Measurements from ENCODE around the gene PCSK2.

PCSK2 gene

DNA sequence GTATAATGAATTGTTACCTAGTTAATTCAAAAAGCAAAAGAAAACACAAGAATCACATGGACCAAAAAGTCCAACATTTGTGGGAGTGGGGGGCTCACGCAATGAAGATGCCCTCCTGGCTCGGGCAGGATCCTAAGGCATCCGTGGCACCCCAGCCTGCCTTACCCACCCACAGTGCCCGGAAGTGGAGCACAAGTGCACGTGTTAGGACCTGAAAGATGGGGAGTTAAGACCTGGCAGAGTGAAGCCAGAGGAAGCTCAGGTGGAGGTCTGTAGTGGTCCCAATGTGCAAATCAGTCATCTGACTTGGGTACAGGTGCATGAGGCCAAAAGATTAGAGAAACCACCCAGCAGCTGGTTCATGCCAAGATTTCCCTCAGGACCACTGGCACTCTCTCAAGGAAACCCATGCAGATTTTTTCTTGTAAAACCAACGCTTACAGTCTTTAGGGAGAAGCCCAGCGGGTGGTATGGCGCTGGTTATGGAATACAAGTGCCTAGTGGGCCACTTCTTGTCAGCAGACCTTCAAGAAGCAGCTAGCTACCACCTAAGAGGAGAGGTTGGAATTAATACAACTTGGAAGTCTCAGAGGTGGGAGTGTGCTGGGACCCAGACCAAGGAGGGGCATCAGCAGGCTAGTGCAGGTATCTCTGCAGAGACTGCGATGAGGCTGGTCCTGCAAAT, 262.2 kb downstream of the PCSK2 start:
- no peaks in the 10 kb centered on the region for H3K4me1 Mint-ChIP-seq (ENCODE audit: low read depth)
- no peaks in the 10 kb centered on the region for H3K36me3 Mint-ChIP-seq (ENCODE audit: low read depth)
- H3K9me3 Mint-ChIP-seq: no peaks in the 10 kb centered on the region
- H3K4me3 Mint-ChIP-seq: no peak overlapping the region
- H3K27ac Mint-ChIP-seq: no peak overlapping the region
- peaks cover 5% of the 10 kb centered on the region for H3K27me3 Mint-ChIP-seq (ENCODE audit: low read depth)
- no peak for DNase-seq (ENCODE audit: low spot score)

DNA sequence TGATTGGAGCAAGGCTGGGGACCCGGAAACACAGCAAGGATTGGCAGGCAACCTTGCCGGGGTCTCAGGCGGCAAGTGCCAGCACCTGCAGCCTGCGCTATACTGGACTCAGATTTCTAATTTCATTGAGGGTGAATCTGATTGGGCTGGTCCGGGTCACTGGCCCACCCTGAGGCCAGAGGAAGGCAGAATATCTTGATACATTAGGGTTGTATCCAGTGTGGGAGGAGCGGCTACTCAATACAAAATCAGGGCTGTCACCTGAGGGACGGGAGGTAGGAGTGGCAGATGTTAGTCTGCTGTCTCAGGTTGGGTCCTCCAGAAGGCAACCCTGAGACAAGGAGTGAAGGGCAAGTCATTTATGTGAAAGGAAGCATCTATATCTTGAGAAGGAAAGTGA, 263.7 kb downstream of the PCSK2 start:
- Mint-ChIP-seq H3K27ac (no peak overlapping the region), H3K4me1 (ENCODE audit: low read depth) (no peaks in the 10 kb centered on the region), H3K4me3 (no peak overlapping the region), H3K27me3 (ENCODE audit: low read depth) (peaks cover 5% of the 10 kb centered on the region), H3K9me3 (no peaks in the 10 kb centered on the region), H3K36me3 (ENCODE audit: low read depth) (no peaks in the 10 kb centered on the region)
- DNase-seq (ENCODE audit: low spot score): no peak

DNA sequence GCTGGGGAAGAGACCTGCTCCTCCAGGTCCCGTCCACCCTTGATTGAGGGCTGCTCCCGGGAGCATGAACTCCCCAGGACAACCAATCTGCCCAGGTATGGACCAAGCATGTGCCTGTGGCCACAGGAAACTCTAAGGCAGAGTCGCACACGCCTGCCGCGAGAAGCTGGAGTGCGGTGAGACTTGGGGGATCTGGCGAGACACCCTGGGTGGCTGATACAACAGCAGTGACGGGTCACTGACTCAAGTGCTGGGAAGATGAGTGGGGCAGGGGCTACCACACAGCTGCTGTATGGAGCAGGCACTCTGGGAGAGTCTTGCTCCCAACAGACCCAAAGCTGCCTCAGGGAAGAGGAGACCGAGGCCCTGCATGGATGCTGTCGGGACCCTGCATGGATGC, 264.2 kb downstream of the PCSK2 start:
- peaks cover 4% of the 10 kb centered on the region for H3K27me3 Mint-ChIP-seq (ENCODE audit: low read depth)
- no peaks in the 10 kb centered on the region for H3K36me3 Mint-ChIP-seq (ENCODE audit: low read depth)

DNA sequence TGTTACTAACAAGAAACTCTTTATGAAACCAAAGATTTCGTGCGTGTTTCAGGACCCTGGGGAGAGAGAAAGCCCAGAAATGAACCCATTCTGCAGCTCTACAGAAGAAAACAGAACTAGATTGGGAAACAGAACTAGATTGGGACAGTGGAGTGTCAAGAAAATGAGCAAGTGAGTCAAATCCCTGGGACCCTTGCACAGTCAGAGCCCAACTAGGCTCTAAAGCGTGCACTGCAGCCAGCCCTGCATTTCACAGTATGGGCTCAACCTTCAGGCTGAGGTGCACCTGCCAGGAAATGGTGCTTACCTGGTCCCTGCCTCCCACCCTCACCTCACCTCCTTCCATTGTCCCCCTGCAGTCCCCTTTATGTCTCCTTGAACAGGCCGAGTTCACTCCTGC, 264.6 kb downstream of the PCSK2 start:
- H3K4me3 Mint-ChIP-seq: no peak overlapping the region
- no peaks in the 10 kb centered on the region for H3K9me3 Mint-ChIP-seq
- peaks cover 2% of the 10 kb centered on the region for H3K27me3 Mint-ChIP-seq (ENCODE audit: low read depth)
- no peak overlapping the region for H3K27ac Mint-ChIP-seq
- H3K4me1 Mint-ChIP-seq (ENCODE audit: low read depth): no peaks in the 10 kb centered on the region
- no peaks in the 10 kb centered on the region for H3K36me3 Mint-ChIP-seq (ENCODE audit: low read depth)
- DNase-seq (ENCODE audit: low spot score): no peak

More for the DNA sequence above, 264.2 kb downstream of the PCSK2 start:
- H3K4me1 Mint-ChIP-seq (ENCODE audit: low read depth): no peaks in the 10 kb centered on the region
- no peak for DNase-seq (ENCODE audit: low spot score)
- H3K9me3 Mint-ChIP-seq: no peaks in the 10 kb centered on the region
- no peak overlapping the region for H3K4me3 Mint-ChIP-seq
- H3K27ac Mint-ChIP-seq: no peak overlapping the region

- Mint-ChIP-seq H3K4me3 (no peak overlapping the region), H3K27me3 (ENCODE audit: low read depth) (peaks cover 5% of the 10 kb centered on the region), H3K9me3 (no peaks in the 10 kb centered on the region), H3K4me1 (ENCODE audit: low read depth) (no peaks in the 10 kb centered on the region), H3K36me3 (ENCODE audit: low read depth) (no peaks in the 10 kb centered on the region), H3K27ac (no peak overlapping the region)
- DNase-seq (ENCODE audit: low spot score): no peak
Observed at GRCh38 chr20:17493173-17493572, 266.3 kb downstream of the PCSK2 start.

GRCh38 chr20:17494201-17494600, 267.4 kb downstream of the PCSK2 start:
- Mint-ChIP-seq H3K36me3 (ENCODE audit: low read depth) (no peaks in the 10 kb centered on the region), H3K27ac (peak overlapping the region; percentile 21), H3K9me3 (no peaks in the 10 kb centered on the region), H3K4me3 (no peak overlapping the region), H3K4me1 (ENCODE audit: low read depth) (no peaks in the 10 kb centered on the region), H3K27me3 (ENCODE audit: low read depth) (peaks cover 9% of the 10 kb centered on the region)
- no peak for DNase-seq (ENCODE audit: low spot score)

DNA sequence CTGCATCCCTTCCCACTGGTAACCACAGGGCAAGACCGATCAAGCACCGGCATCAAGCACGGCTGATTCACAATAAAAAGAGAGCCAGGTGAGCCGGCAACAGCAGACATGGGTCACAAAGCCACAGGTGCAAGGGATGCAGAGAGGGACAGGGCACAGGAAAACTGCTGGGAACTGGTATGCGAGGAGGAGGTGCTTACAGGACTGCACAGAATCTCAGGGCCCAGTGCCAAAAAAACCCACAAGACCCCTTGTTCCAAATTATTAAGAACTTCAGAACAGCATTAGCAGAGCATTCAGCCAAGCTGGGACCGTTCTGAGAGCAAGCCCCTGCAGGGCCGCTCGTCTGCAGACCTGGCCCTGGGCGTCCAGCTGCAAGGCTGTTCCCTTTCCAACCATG, 269.0 kb downstream of the PCSK2 start:
- Mint-ChIP-seq H3K4me3 (no peak overlapping the region), H3K9me3 (no peaks in the 10 kb centered on the region), H3K27me3 (ENCODE audit: low read depth) (peaks cover 10% of the 10 kb centered on the region), H3K27ac (no peak overlapping the region), H3K4me1 (ENCODE audit: low read depth) (no peaks in the 10 kb centered on the region), H3K36me3 (ENCODE audit: low read depth) (no peaks in the 10 kb centered on the region)
- no peak for DNase-seq (ENCODE audit: low spot score)

- Mint-ChIP-seq H3K36me3 (ENCODE audit: low read depth) (no peaks in the 10 kb centered on the region), H3K4me1 (ENCODE audit: low read depth) (peaks cover 3% of the 10 kb centered on the region), H3K9me3 (no peaks in the 10 kb centered on the region), H3K27ac (no peak overlapping the region), H3K27me3 (ENCODE audit: low read depth) (peaks cover 14% of the 10 kb centered on the region), H3K4me3 (no peak overlapping the region)
- no peak for DNase-seq (ENCODE audit: low spot score)
Observed at GRCh38 chr20:17497821-17498580, 271.2 kb downstream of the PCSK2 start.

DNA sequence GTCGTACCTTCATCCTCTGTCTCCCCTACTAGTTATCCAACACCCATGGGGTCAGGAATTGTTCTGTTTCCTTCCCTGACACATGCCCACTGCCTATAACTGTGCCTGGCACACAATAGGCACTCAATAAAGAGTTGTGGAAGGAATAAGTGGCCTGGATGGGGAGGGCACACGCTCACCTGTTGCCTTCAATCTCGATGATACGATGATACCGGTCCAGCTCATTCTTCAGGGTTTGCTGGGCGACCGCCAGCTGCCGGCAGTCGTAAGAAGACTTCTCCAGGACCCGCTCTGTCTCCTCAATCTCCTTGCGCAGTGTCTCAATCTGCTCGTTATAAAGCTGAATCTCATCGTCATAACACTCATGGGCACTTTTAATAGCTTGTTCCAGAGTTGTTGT, 271.8 kb downstream of the PCSK2 start:
- Mint-ChIP-seq H3K4me3 (no peak overlapping the region), H3K36me3 (ENCODE audit: low read depth) (no peaks in the 10 kb centered on the region), H3K9me3 (no peaks in the 10 kb centered on the region), H3K4me1 (ENCODE audit: low read depth) (peaks cover 7% of the 10 kb centered on the region), H3K27me3 (ENCODE audit: low read depth) (peaks cover 14% of the 10 kb centered on the region), H3K27ac (no peak overlapping the region)
- no peak for DNase-seq (ENCODE audit: low spot score)

DNA sequence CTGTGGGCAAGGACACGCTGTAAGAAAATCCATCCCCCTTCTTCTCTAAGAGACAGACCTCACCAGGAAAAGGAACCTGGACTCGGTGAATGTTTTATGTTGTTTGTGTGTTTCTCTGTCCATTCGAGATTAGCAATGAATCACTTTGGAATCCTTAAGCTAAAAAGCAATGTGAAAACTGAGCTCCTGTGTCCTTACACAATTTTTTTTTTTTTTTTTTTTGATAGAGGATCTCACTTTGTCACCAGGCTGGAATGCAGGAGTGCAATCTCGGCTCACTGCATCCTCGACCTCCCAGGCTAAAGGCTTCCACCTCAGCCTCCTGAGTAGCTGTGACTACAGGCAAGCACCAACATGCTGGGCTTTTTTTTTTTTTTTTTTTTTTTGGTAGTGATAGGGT, 272.2 kb downstream of the PCSK2 start:
- no peak overlapping the region for H3K27ac Mint-ChIP-seq
- H3K36me3 Mint-ChIP-seq (ENCODE audit: low read depth): no peaks in the 10 kb centered on the region
- DNase-seq (ENCODE audit: low spot score): no peak
- H3K9me3 Mint-ChIP-seq: no peaks in the 10 kb centered on the region
- peaks cover 12% of the 10 kb centered on the region for H3K27me3 Mint-ChIP-seq (ENCODE audit: low read depth)
- peaks cover 11% of the 10 kb centered on the region for H3K4me1 Mint-ChIP-seq (ENCODE audit: low read depth)
- H3K4me3 Mint-ChIP-seq: no peak overlapping the region

DNA sequence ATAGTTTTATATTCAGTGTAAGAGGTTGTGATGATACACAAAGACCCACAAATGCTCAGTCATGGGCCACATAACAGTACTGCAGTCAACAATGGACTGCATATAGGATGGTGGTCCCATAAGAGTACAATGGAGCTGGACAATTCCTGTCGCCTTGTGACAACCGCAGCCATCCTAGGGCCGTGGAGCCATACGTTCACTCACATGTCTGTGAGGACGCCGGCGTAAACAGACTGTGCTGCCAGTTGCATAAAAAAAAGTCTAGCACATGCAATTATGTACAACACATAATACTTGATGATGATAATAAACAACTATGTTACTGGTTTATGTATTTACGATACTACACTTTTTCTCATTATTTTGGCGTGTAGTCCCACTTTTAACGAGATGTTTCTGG, 273.4 kb downstream of the PCSK2 start:
- Mint-ChIP-seq H3K36me3 (ENCODE audit: low read depth) (no peaks in the 10 kb centered on the region), H3K9me3 (no peaks in the 10 kb centered on the region), H3K27me3 (ENCODE audit: low read depth) (peaks cover 12% of the 10 kb centered on the region), H3K4me3 (no peak overlapping the region), H3K4me1 (ENCODE audit: low read depth) (peaks cover 23% of the 10 kb centered on the region), H3K27ac (no peak overlapping the region)
- no peak for DNase-seq (ENCODE audit: low spot score)

DNA sequence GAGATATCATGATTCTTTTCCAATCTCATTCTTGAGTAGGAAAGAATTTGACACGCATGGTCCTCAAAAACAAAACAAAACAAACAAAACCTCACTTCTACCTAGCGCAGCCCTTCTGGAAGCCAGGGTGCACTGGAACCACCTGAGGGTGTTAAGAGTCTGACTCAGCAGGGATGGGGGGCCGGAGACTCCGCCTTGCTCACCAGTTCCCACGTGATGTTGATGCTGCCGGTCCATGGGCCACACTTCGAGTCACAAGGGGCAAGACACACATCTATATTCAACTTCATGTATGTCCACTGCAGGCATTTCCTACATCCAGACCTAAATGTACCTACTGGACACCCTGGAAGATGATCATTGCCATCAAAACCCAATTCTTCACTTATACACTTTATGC, 274.0 kb downstream of the PCSK2 start:
- Mint-ChIP-seq H3K27me3 (ENCODE audit: low read depth) (peaks cover 12% of the 10 kb centered on the region), H3K9me3 (no peaks in the 10 kb centered on the region), H3K4me1 (ENCODE audit: low read depth) (peaks cover 28% of the 10 kb centered on the region), H3K4me3 (no peak overlapping the region), H3K36me3 (ENCODE audit: low read depth) (no peaks in the 10 kb centered on the region), H3K27ac (no peak overlapping the region)
- no peak for DNase-seq (ENCODE audit: low spot score)

GRCh38 chr20:17501701-17502100, 274.9 kb downstream of the PCSK2 start:
- no peaks in the 10 kb centered on the region for H3K36me3 Mint-ChIP-seq (ENCODE audit: low read depth)
- peaks cover 12% of the 10 kb centered on the region for H3K27me3 Mint-ChIP-seq (ENCODE audit: low read depth)
- H3K4me1 Mint-ChIP-seq (ENCODE audit: low read depth): peaks cover 33% of the 10 kb centered on the region
- H3K27ac Mint-ChIP-seq: peak overlapping the region; percentile 17
- H3K4me3 Mint-ChIP-seq: no peak overlapping the region
- H3K9me3 Mint-ChIP-seq: no peaks in the 10 kb centered on the region
- no peak for DNase-seq (ENCODE audit: low spot score)

GRCh38 chr20:17502105-17502504, 275.3 kb downstream of the PCSK2 start:
- H3K4me3 Mint-ChIP-seq: no peak overlapping the region
- no peak for DNase-seq (ENCODE audit: low spot score)
- H3K9me3 Mint-ChIP-seq: no peaks in the 10 kb centered on the region
- no peak overlapping the region for H3K27ac Mint-ChIP-seq
- no peaks in the 10 kb centered on the region for H3K36me3 Mint-ChIP-seq (ENCODE audit: low read depth)
- H3K4me1 Mint-ChIP-seq (ENCODE audit: low read depth): peaks cover 37% of the 10 kb centered on the region
- H3K27me3 Mint-ChIP-seq (ENCODE audit: low read depth): peaks cover 9% of the 10 kb centered on the region

All from T-helper 2 cell treated with Interferon-gamma antibody and Interleukin-4, amounts not matched to agents 5 μg/mL and 100 μg/mL, for 36 hours (primary cell).